GM19351 (cell line): ENCODE measurements around the gene KIRREL1.

Experiments
- ATAC-seq: cut with Tn5 transposase; IDR thresholded peaks from one replicate; pipeline ENCODE4 v1.9.1; 2021; ENCODE audit warnings: mild to moderate bottlenecking, moderate library complexity; ENCODE audit not compliant: unreplicated experiment

KIRREL1 gene

GRCh38 chr1:158027508-158027907, 34.1 kb downstream of the KIRREL1 start:
- no peak for ATAC-seq

- no peak for ATAC-seq
Measured at GRCh38 chr1:158028969-158029368, 35.5 kb downstream of the KIRREL1 start.

- no peak for ATAC-seq
Measured at GRCh38 chr1:158035014-158035413, 41.6 kb downstream of the KIRREL1 start.

- no peak for ATAC-seq
Measured at GRCh38 chr1:158035976-158036583, 42.6 kb downstream of the KIRREL1 start.

- no peak for ATAC-seq
Measured at GRCh38 chr1:158037008-158037865, 43.8 kb downstream of the KIRREL1 start.

GRCh38 chr1:158037866-158038359, 44.5 kb downstream of the KIRREL1 start:
- ATAC-seq, result no peak

- ATAC-seq, result no peak
Measured at GRCh38 chr1:158038793-158039192, 45.3 kb downstream of the KIRREL1 start.

- ATAC-seq, result no peak
Measured at GRCh38 chr1:158039380-158039779, 45.9 kb downstream of the KIRREL1 start.

GRCh38 chr1:158040323-158040722, 46.9 kb downstream of the KIRREL1 start:
- ATAC-seq, result no peak

- ATAC-seq, result no peak
Measured at GRCh38 chr1:158043232-158043631, 49.8 kb downstream of the KIRREL1 start.

- no peak for ATAC-seq
Measured at GRCh38 chr1:158045639-158046038, 52.2 kb downstream of the KIRREL1 start.

- no peak for ATAC-seq
Measured at GRCh38 chr1:158046715-158047510, 53.5 kb downstream of the KIRREL1 start.

GRCh38 chr1:158048371-158049067, 55.1 kb downstream of the KIRREL1 start:
- ATAC-seq, result no peak

GRCh38 chr1:158049853-158050252, 56.4 kb downstream of the KIRREL1 start:
- ATAC-seq, result no peak

- no peak for ATAC-seq
Measured at GRCh38 chr1:158053276-158053675, 59.8 kb downstream of the KIRREL1 start.

GRCh38 chr1:158054721-158055120, 61.3 kb downstream of the KIRREL1 start:
- no peak for ATAC-seq

GRCh38 chr1:158055854-158056253, 62.4 kb downstream of the KIRREL1 start:
- ATAC-seq, result no peak

GRCh38 chr1:158056498-158056897, 63.1 kb downstream of the KIRREL1 start:
- ATAC-seq, result no peak

GRCh38 chr1:158058237-158058985, 65.0 kb downstream of the KIRREL1 start:
- ATAC-seq, result no peak

GRCh38 chr1:158059984-158060383, 66.5 kb downstream of the KIRREL1 start:
- no peak for ATAC-seq
